SH-SY5Y (cell line): ENCODE data around the gene HOXB8.

Source experiments
- GATA2 ChIP-seq: IDR thresholded peaks from 2 replicates; pipeline ENCODE4 v1.6.1; 2011; ENCODE audit warnings: mild to moderate bottlenecking, low read depth, low read length
- GATA3 ChIP-seq: IDR thresholded peaks from 2 replicates; pipeline ENCODE4 v1.6.1; 2011; ENCODE audit warnings: low read depth, mild to moderate bottlenecking, low read length, moderate library complexity

- TF ChIP-seq GATA2 (no peak), GATA3 (no peak)
These were observed 13.7 kb upstream of the HOXB8 start for GRCh38 chr17:48628649-48629410.
